GM18519 (cell line): ENCODE results near the gene NPM3.

Source experiments
- ATAC-seq: cut with Tn5 transposase; IDR thresholded peaks from one replicate; pipeline ENCODE4 v1.9.1; 2021; ENCODE audit warnings: mild to moderate bottlenecking, moderate library complexity; ENCODE audit not compliant: unreplicated experiment, low FRiP score

NPM3 gene, protein sequence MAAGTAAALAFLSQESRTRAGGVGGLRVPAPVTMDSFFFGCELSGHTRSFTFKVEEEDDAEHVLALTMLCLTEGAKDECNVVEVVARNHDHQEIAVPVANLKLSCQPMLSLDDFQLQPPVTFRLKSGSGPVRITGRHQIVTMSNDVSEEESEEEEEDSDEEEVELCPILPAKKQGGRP

DNA sequence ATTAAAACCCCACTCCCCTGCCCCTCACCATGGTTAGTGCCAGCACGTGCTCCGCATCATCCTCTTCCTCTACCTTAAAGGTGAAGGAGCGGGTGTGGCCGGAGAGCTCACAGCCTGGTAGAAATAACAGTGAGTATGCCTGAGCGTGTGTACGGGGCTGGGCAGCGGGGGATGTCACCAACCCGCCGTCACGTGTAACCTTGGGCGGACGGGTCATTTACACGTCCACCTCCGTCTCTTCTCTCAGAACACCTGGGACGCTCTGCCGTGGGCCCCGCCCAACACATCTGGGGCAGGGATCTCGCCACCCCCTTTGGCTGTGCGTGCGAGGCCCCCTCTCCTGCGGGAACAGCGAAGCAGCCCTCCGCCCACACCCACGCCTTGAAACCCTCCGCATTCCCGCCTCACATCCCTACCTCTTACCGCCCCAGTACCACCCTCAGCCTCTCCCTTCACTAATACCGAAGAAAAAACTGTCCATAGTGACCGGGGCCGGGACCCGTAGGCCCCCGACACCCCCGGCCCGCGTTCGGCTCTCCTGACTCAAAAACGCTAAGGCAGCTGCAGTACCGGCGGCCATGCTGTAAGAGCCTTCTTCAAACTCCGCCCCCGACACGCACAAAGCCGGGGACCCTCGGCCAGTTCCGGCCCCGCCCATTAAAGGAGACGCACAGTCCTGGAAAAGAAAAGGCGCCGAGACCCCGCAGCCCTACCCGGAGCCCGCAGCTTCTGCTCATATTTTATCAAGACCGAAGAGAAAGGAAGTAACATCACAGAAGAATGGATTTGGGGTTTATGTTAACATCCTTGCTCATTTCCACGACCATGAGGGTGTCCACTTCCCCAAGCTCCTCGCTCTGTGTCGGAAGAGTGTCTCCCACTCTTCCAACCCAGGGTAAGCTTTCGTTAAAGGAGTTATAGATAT, at the start of gene NPM3:
Gene NPM3 (minus strand): TSS at position 636 of the 925 bp plus-strand sequence. CDS start 56 bp downstream, at position 580.
- no peak for ATAC-seq

DNA sequence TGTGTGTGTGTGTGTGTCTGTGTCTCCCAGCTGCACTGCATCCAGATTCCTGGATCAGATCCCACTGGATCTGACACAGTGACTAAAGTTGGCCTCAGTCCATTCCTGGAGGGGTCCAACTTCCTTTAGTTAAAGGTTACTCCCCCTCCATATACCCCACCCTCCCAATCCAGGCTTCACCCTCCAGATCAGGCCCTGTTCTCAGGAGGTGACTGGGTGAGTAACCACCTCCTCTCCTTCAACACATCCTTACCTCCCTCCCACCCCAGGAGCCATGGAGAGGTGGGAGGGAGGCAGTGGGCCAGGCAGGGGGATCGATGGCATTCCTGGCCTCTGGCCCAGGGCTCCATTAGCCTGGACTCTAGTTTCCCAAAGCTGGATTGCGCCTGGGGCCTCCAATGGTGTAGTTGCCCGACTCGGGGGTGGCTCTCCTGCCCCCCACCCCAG, 49.1 kb upstream of the NPM3 start:
- ATAC-seq, result no peak

DNA sequence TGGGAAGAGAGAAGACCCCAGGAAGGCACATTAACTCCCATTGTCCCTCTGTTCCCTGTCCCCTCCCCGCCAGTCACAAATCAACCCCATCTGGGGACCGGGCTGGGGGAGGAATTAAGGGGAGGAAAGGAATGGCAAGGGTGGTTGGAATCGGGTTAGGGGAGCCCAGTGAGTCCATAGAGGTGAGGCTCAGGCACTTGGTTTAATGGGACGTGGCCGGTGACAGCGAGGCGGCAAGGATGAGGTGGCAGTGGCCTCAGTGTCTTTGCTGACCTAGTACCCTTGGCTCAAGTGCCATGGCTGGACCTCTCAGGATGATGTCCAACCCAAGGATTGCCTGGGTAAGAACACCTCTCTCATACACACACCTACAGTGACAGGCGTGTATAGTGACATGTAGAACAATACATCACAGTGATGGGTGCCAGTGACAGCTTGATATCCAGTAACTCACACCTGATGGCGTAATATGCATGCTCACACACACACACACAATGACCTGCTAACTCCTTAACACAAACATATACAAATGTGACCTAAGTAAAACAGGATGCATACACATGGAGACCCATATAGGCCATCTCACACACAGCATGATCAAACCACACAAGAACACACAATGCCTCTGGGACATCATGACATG, 48.0 kb upstream of the NPM3 start:
- ATAC-seq, result no peak

DNA sequence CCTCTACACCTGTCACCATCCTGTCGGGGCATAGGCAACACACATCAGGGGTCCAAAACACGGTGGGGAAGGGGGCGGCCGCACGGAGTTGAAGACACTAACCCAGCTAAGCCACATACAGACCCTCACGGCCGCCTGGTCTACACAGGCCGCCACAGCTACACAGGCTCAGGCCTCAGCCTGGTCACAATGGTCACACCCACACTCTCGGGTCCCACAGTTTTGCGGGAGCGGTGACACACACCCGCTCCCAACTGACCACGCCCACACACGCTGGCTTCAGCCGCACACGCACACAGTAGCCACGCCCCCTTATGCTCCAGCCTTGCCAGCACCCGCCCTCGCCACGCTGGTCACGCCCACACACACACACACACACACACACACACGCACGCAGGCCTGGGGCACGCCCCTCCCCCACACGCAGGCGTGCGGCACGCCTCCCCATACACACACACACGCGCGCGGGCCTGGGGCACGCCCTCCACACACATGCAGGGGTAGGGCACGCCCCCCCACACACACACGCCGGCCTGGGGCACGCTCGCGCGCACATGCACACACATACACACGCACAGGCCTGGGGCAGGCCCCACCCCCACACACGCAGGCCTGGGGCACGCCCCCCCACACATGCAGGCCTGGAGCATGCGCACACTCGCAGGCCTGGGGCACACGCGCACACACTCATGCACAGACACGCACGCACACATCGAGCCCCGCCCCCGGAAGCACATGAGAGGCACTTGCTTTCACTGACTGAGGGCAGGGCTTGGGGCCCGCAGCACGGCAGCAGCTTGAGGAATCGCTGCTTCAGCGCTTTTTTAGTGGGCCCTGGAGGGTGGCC, 47.3 kb upstream of the NPM3 start:
- peak; percentile 39 for ATAC-seq

DNA sequence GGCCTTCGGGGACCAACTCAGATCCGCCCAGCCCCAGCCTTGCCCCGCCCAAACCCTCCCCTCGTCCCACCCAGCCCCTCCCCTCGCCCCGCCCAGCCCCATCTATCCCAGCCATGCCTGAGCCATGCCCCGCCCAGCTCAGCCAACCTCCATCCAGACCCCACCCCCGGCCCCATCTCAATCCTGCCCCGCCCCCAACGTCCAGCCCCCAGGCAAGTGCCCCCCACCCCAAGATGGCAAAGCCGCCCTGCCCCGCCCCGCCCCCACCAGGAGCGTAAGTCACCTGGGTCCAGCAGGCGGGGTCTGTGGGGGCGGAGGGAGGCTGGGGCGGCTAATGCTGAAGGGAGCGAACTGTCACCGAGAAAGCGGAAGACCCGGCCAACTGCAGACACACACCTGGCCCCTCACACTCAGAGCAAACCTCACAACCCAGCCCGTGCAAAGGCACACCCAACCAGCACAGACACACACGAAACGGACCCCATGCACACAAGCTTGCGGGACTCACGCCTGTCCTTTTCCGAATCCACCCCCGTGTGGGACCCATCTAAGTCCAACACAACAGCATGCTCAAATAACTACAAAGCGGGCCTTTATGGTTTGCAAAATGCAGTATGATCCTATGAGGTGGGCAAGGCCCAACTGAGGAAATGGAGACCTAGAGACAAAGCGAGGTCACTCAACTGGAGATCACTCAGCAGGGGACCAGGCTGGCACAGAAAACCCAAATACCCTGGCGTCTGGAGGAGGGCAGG, 46.5 kb upstream of the NPM3 start:
- ATAC-seq, result no peak

DNA sequence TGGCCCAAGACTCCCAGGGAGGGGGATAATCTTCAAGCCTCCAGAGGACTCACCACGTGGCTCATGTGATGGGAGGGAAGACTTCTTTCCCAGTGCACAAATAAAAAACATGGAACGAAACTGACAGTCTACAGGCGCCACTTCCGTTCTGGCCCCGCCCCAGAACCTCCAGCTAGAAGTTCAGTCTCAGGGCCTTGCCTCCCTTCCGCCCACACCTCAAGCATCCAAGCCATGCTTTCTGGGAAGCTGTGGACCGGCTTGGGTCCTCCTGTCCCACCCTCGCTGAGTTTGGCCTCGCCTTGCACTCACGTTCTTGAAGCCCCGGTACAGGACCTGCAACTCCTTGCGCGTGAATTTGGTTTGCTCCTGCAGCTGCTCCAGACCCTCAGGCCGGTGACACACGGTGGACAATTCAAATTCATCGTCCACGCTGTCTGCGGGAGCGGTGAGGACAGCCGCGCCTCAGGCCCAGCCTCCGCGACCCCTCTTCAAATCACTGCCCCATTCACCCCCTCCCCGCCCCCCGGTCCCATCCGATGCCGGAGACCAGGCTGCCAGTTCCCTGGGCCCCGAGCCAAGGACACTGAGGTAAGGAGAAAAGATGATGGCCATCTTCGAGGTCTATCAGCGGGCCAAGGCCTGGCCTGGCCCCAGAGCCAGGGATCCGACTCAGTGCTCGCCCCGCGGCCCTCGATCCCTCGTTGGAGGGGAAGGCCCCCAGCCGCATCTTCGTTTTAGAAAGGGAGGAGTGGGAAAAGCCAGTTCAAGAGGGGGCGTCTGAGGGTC, 45.7 kb upstream of the NPM3 start:
- ATAC-seq, result no peak

DNA sequence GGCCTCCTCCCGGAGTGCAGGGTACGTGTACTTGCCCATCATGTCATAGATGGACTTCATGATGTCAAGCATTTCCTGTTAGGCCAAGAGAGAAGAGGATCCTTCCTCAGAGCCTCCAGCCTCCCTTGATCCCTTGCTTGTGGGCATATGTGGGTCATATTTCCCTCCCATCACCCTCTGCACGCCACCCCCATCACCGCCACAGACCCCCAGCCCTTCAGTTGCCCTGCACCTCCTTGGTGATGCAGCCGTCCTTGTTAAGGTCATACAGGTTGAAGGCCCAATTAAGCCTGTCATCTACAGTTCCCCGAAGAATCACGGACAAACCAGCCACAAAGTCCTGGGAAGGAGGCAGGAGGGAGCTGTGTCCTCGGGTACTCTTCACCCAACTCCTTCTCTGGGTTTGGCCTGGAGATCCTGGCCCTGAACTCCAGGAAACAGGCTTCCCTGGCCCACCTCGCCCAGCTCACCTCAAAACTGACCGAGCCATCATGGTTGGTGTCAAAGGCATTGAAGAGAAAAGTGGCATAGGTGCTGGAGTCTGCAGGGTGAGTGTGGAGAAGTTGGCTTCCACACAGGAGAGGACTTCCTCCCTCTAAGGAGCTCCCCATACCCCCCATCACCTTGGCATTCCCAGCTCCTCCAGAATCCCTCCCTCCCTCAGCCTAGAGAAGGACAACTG, 44.8 kb upstream of the NPM3 start:
- ATAC-seq, result no peak

DNA sequence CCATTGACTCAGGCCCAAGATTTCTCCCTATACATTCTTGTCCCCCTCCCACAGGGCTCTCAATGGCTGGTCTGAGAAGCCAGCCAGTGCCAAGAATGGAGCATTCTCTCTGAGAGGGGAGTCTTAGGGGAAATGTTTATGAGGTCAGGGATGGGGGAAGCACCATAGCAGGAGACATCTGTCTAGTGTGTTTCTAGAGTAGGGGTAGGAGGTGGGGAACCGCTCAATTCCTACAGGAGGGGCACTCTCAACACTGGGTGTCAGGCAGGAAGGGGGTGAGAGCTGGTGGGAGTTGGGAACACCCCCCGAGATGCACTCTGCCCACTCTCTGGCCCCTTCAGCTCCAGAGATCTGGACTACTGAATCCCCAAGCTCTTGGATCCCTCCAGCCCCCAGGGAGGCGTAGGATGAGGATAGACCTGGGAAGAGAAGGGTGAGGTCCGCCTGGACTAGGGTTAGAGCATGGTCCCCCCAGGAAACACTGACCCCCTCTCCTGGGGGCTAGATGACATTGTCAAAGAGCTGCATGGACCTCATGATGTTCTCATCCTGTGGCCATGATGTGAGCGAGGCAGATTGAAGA, 43.7 kb upstream of the NPM3 start:
- no peak for ATAC-seq

DNA sequence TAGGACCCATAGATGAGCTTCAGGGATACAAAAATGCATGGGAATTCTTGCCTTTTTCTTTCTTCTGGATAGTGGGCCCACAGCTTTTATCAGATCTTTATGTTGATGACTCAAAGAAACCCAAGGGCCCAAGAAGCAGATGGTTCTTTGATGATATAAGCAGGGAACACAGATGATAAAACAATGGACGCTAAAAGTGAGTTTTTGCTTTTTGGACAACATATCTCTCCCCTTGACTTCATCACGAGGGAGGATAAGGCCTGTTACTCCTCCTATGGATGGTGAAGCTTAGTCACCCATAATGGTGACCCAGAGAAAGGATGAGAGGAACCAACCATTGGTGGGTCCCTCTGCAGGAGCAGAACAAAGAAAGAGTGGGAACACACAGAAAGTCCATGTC, 41.5 kb upstream of the NPM3 start:
- ATAC-seq, result no peak

DNA sequence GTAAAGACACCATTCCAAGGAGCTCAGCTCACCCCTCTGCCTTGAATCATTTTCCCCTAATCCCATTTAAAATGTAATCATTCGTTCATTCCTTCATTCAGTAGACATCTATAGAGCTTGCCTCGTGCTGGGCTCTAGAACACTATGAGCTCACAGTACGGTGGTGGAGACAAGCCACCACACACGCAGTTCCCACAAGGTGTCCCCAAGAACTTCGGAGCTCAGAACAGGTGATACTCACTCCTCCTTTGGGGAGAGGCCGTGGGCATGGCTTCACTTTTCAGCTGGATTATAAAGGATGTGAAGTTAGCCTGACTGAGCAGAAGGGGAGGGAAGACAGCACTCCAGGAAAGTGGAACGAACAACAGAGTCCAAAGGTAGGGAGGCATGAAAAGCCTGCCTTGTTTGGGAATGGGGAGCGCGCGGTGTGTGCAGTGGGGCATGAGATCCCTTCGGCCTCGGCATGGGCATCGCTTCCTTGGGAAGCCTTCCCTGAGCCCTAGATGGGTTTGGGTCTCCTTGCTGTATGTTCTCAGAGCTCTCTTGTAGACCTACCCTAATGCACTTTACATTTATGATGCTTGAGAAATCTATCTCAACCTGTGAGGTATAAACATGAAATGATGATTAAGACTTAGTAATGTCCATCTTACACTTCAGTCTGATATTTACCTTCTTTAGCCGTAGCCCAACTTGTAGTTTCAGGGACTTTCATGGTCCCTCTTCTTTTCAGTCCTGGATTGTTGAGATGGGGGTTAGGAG, 35.8 kb upstream of the NPM3 start:
- peak; percentile 5 for ATAC-seq

DNA sequence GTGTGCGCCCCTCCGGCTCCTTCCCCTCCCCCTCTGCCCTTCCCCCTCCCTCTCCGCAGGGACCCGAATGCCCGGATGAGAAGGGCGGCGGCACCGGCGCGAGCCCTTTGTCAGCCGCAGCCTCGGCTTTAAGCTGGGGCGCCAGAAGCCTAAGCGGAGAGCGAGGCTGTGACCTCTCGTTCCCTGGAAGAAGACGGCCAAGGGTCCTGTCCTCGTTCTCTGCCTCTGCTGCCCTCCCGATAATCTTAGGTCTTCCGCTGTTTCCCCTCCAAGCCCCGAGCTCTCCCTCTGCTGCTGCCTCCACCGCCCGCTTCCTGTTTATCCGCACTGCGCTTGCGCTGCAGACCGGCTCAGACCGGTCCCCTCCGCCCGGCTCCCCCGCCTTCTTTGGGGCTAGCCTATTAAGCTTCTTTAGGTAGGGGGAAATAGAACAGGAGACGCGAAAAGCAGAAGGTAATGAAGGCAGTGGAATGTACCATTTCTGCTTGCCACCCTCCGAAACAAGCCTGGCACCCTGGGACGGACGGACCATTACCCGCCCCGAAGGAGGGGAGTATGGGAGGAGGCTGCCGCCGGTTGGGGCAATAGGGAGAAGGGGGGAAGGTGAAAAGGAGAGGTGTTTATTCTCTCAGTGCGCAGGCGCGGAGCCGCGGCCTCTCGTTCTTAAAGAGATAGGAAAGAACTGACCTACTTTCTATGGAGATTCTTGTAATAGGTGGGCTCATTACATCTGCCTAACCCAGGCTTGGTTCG, 35.0 kb upstream of the NPM3 start, which contains the start of gene OGA:
Gene OGA (minus strand): TSS at position 326 of the 753 bp plus-strand sequence. CDS start 422 bp downstream, outside the sequence.
- ATAC-seq, result peak; percentile 82

DNA sequence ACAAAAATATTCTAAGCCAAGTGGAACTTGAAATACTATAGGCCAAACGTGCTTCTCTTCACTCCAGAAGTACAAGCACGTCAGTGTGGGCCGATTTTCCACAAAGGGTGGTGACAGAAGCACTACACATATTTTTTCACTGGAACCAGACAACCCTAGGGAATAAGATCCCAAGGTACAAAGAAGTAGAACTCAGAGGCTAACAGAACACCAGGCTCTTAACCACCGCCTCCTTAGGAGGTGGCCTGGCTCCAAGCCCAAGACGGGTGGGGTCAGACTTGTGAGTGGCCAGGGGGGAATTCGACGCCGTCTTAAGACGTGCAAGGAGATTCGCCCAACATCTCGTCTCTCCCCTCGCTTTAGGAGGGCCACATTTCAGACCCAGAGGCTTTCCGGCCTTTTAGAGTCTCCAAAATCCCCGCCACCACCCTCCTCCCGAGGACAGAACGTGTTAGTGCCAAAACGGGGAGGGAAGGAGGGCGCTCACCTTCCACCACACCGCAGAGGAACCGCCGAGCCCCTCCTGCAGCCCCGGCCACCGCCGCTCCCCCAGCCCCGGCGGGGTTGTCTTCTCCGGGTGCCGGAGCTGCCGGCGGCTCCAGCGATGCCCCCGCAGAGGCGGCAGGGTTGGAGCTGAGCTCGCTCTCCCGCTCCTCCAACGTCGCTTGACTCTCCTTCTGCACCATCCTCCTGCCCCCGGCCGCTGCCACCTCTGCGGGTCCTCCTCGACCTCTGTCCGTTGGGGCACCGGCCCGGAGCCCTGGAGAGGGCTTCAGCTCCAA, 34.3 kb upstream of the NPM3 start:
- ATAC-seq, result no peak

DNA sequence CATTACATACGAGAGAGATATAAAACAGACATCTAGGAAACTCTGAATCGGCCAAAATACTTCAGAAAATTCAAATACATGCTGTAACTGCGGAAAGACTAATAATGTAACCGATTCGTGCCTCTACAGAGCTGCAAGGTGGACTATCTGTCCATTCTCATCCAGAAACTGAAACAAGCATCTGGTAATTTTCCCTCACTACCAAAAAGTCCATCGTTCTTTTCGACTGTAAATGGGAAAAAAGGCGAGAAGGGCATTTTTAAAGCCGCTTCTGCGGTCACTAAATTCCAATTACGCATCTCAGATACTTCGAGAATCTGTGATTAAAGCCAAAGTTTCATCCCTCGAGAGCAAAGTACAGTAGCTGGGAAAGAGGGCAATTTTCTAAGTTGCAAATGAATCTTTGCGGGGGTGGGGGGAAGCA, 33.7 kb upstream of the NPM3 start:
- ATAC-seq, result no peak

DNA sequence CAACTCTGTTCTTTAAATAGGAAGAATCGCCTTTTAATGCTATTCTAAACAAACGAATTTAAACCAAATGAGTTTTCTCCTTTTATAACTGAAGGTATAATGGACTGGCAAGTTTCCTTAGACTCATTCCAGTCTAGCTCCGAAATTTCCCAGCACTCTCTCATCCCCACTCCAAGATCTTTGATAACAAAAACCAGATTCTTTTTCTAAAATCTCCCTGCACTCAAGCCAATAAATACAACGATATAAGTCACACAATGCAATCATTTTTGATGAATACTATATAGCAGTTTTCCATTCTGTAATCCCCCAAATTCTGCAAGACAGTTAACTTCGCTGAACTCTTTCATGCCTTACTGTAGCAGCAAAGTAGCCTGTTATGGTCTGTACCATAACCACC, 33.1 kb upstream of the NPM3 start:
- ATAC-seq, result no peak

DNA sequence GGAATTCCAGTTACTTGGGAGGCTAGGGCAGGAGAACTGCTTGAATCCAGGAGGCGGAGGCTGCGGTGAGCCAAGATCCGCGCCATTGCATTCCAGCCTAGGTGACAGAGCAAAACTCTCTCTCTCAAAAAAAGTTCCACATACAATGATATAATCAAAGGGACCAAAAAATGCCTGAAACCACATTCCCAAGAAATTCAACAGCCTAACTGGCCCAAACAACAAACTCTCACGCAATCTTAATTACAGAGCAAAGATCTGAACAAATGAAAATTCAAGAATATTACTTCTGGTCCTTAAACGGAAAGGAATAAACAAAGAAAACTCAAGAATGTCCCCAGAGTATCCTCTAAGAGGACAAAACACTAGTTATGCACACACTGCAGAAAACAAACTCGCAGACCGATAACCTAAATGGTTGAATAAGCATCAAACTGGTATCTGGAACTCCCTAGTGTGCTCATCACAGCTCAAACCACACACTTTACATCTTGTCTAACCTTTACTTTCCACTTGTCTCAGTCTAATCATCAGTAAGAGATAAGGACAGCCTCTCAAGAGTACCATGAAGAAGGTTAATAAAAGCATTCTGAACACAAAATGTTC, 31.3 kb upstream of the NPM3 start:
- no peak for ATAC-seq
